GM18951 (cell line): ENCODE results near the gene YLPM1.

Experiments
- POLR2A ChIP-seq: IDR thresholded peaks from 4 replicates; pipeline ENCODE4 v1.6.1; 2011; ENCODE audit warnings: mild to moderate bottlenecking; ENCODE audit not compliant: insufficient read length, insufficient read depth; ENCODE audit errors: extremely low read depth
- in situ Hi-C: fragments of 300-500 bp; cut with MboI; formaldehyde crosslinking; loops from one replicate; pipeline ENCODE4 v1.12.0; 2022; ENCODE audit warnings: low sequenced_read_pairs, mixed read lengths, inconsistent platforms; ENCODE audit not compliant: unreplicated experiment

Gene YLPM1, protein sequence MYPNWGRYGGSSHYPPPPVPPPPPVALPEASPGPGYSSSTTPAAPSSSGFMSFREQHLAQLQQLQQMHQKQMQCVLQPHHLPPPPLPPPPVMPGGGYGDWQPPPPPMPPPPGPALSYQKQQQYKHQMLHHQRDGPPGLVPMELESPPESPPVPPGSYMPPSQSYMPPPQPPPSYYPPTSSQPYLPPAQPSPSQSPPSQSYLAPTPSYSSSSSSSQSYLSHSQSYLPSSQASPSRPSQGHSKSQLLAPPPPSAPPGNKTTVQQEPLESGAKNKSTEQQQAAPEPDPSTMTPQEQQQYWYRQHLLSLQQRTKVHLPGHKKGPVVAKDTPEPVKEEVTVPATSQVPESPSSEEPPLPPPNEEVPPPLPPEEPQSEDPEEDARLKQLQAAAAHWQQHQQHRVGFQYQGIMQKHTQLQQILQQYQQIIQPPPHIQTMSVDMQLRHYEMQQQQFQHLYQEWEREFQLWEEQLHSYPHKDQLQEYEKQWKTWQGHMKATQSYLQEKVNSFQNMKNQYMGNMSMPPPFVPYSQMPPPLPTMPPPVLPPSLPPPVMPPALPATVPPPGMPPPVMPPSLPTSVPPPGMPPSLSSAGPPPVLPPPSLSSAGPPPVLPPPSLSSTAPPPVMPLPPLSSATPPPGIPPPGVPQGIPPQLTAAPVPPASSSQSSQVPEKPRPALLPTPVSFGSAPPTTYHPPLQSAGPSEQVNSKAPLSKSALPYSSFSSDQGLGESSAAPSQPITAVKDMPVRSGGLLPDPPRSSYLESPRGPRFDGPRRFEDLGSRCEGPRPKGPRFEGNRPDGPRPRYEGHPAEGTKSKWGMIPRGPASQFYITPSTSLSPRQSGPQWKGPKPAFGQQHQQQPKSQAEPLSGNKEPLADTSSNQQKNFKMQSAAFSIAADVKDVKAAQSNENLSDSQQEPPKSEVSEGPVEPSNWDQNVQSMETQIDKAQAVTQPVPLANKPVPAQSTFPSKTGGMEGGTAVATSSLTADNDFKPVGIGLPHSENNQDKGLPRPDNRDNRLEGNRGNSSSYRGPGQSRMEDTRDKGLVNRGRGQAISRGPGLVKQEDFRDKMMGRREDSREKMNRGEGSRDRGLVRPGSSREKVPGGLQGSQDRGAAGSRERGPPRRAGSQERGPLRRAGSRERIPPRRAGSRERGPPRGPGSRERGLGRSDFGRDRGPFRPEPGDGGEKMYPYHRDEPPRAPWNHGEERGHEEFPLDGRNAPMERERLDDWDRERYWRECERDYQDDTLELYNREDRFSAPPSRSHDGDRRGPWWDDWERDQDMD (N-terminal part only)

DNA sequence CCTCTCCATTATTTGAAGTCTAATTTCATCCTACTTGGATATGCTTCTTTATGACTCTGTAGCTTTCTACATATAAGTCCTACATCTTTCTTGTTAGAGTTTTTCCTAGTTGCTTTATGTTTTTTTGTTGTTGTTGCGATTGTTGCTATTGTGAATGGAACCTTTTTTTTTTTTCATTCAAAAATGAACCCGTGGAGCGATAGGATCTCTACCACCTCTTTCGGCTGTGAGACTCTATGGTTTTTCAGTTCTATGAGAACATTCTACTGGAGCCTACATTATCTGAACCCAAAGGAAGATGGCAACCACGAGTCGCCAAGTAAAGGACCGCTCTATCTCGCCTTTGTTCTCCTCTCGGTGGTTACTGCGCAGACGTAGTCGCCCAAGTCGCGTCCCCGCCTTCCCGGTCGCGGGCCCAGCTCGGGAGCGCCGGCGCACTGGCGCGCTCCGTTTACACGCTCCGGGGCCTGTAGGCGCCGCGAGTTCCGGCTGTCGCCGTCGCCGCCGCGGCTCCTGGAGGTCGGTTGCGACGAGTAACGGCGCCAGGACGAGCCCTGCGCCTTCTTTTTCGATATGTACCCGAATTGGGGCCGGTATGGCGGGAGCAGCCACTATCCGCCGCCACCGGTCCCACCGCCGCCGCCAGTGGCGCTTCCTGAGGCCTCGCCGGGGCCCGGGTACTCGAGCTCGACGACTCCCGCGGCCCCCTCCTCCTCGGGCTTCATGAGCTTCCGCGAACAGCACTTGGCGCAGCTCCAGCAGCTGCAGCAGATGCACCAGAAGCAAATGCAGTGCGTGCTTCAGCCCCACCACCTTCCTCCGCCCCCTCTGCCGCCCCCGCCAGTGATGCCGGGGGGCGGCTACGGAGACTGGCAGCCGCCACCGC, at the start of gene YLPM1:
Gene YLPM1, plus strand, starts transcription at position 400 of the 886 bp plus-strand sequence. Its CDS starts 174 bp downstream, at position 574.
- in situ Hi-C loops, result no loop called here
- TF ChIP-seq POLR2A, result peak; percentile 98

DNA sequence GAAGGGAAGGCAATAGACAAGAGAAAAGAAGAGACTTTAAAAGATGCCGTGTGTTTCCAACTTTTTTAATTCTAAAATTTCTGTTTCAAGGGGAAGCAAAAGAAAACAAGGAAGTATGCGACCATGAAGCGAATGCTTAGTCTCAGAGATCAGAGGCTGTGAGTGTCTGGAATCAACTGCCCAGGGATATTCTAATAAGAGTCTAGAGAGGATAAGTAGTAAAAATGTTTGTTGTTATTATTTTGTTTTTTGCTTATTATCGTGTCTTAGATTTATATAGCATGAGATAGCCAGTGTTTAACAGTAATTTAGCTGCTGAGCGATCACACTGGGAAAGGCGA, 49.8 kb upstream of the YLPM1 start:
- TF ChIP-seq POLR2A, result no peak
- in situ Hi-C loops, result no loop called here

DNA sequence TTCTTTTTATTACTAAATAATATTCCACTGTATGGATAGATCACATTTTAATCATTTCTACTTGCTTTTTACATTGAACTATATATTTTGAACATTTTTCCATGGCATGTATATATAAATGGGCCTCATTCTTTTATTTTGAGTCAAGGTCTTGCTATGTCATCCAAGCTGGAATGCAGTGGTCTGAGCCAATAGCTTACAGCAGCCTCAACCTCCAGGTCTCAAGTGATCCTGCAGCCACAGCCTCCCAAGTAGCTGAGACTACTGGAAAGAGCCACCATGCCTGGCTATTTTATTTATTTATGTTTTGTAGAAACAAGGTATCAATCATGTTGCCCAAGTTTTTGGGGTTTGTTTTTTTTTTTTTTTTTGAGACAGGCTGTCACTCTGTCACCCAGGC, 42.6 kb upstream of the YLPM1 start:
- in situ Hi-C loops, result no loop called here
- no peak for TF ChIP-seq POLR2A

DNA sequence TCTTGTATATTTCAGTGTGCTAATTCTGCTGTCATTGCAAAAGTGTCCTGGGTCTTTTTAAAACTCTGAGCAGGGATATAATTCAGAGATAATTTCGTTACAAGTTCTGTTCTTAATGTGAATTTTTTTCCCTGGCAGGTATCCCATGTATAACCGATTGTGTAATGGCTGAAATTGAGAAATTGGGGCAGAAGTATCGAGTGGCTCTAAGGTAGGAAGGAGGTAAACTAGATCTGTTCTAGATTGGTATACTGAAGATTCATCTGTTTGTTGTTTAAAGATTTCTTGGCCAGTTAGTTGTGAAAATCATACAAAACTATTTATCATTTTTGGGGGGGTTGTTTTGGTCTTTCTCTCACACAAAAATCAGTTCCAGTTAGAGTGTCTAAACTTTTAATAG, 40.0 kb upstream of the YLPM1 start:
- in situ Hi-C loops, result no loop called here

DNA sequence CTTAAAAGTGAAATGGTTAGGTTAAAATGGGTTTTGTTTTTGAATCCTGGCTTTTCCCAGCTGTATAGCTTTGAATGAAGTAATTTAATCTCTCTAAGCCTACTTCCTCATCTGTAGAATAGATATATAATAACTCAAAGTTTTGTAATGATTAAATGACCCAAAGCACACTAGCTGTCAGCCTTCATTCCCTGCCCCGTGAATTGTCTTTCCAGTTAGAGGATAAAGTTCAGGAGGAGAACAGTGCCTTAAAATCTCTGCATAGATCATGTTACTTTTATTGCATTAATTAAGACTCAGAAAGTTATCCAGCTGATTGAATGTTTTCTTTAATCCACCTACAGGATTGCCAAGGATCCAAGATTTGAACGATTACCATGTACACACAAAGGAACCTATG, 30.7 kb upstream of the YLPM1 start:
- in situ Hi-C loops, result no loop called here
- TF ChIP-seq POLR2A, result no peak

More for the DNA sequence above, 40.0 kb upstream of the YLPM1 start:
- no peak for TF ChIP-seq POLR2A

DNA sequence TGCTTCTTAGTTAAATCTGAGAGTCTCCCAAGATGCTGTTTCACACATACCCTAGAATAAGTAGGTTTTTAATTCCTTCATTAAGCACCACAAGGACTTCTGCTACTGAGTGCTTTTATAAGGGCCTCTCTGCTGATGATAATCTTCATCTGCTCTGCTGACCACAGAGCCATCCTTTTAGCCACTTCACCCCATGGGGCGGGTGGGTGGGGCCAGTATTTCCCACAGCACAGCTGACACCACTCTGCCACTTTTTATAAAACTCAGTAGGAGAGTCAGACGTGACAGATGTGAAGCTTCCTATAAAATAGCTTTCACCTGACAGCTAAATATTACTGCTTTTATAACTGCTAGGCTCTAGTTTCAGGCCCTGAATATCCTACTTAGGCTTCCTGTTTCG, 29.9 kb upstream of the YLPM1 start:
- no peak for TF ChIP-seq POLR2A
- in situ Hi-C loops, result no loop called here

DNA sequence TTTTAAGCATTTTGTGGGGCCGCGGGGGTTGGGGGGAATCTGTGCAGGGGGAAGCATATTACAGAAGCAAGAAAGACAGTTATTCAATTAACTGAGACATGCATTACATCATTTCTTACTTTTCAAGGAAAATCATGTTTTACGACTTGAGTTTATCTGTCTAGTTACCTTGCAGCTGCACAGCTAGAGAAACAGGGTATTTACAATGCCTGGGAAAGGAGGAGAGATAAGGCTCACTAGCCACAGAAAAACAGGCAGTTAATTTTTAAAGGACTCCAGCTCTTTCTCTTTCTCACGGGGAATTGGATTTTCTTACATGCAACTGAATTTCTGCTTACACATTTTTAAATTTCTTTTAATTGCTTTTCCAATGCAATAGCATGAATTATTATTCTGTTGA, 28.0 kb upstream of the YLPM1 start:
- in situ Hi-C loops, result no loop called here
- no peak for TF ChIP-seq POLR2A

DNA sequence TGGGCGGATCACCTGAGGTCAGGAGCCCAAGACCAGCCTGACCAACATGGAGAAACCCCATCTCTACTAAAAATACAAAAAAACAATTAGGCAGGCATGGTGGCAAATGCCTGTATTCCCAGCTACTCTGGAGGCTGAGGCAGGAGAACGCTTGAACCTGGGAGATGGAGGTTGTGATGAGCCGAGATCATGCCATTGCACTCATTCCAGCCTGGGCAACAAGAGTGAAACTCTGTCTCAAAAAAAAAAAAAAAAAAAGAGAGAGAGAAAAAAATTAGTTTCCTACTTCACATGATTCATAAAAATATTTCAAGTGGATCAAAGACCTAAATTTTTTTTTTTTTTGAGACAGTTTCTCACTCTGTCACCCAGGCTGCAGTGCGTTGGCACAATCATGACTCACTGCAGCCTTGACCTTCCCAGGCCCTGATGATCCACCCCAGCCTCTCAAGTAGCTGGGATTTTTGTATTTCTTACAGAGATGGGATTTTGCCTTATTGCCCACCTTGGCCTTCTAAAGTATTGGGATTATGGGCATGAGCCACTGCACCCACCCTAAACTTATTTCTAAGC, 25.3 kb upstream of the YLPM1 start:
- in situ Hi-C loops, result no loop called here
- TF ChIP-seq POLR2A, result no peak

DNA sequence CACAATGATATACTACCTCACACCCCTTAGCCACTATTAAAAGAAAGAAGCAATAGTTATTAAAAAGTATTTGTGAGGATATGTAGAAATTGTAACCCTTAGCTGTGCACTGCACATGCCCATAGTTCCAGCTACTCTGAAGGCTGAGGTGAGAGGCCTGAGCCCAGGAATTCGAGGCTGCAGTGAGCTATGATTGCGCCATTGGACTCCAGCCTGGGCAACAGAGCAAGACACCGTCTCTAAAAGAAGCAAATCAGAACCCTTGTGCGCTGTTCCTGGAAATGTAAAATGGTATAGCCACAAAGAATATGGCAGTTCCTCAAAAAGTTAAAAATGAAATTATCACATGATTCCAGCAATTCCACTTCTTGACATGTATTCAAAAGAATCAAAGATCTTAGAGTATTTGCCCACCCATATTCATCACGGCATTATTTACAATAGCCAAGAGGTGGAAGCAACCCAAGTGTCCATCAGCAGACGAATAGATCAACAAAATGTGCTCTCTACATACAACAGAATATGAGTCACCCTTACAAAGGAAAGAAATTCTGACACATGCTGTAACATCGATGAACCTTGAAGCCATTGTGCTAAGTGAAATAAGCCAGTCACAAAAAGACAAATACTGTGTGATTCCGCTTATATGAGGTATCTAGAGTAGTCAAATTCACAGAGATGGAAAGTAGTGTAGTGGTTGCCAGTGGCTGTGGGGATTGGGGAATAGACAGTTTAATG, 23.7 kb upstream of the YLPM1 start:
- in situ Hi-C loops, result no loop called here
- TF ChIP-seq POLR2A, result no peak

DNA sequence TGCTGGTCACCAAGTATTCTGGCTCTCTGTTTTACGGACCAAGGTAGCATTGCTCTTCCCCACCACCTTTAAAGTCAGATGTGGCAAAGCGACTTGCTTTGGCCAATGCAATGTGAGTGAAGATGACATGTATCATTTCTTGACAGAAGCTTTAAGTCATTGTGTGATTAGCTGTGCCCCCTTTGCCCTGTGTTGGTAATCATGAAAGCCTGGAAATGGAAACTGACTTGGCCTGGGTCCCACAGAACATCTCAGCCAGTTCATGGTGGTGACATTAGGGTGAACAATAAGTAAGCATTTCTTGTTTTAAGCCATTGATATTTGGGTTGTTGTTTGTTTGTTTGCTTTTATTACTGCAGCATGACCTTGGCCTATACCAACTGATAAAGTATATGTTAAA, 15.9 kb upstream of the YLPM1 start:
- in situ Hi-C loops, result no loop called here
- TF ChIP-seq POLR2A, result no peak

DNA sequence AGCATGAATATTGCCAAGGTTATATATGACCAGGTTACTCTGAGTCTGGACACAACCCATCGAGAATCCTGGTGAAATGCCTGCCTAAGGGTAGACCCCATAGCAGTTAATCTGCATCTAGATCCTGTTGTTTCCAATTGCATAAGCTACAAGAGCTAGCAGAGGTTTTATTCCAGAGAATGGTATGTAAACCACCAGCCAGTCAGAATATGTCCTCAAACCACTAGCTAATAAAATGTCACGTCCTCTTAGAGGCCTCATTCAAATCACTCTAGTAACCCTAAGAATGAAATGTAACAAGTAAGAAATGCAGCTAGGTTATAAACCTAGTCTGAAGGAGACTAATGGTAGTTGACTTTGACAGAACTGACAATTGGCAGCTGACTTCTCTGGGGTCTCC, 9.0 kb upstream of the YLPM1 start:
- in situ Hi-C loops, result no loop called here
- no peak for TF ChIP-seq POLR2A
